DND-41 (cell line): ENCODE measurements around the gene ARIH1.

Source experiments
- EZH2 ChIP-seq: IDR thresholded peaks from 3 replicates; pipeline ENCODE4 v1.6.1; 2012; ENCODE audit warnings: borderline replicate concordance, low read depth, mild to moderate bottlenecking, moderate library complexity, low read length, inconsistent platforms; ENCODE audit not compliant: severe bottlenecking
- TF ChIP-seq, protein P1 (sequence below): IDR thresholded peaks from 2 replicates; pipeline ENCODE4 v1.5.1; 2012; ENCODE audit warnings: borderline replicate concordance, low read length, moderate library complexity, mild to moderate bottlenecking; ENCODE audit not compliant: poor library complexity, severe bottlenecking; ENCODE audit errors: extremely low read depth

- TF ChIP-seq, protein P1, sequence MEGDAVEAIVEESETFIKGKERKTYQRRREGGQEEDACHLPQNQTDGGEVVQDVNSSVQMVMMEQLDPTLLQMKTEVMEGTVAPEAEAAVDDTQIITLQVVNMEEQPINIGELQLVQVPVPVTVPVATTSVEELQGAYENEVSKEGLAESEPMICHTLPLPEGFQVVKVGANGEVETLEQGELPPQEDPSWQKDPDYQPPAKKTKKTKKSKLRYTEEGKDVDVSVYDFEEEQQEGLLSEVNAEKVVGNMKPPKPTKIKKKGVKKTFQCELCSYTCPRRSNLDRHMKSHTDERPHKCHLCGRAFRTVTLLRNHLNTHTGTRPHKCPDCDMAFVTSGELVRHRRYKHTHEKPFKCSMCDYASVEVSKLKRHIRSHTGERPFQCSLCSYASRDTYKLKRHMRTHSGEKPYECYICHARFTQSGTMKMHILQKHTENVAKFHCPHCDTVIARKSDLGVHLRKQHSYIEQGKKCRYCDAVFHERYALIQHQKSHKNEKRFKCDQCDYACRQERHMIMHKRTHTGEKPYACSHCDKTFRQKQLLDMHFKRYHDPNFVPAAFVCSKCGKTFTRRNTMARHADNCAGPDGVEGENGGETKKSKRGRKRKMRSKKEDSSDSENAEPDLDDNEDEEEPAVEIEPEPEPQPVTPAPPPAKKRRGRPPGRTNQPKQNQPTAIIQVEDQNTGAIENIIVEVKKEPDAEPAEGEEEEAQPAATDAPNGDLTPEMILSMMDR = no peak
- no peak for TF ChIP-seq EZH2
Observed at GRCh38 chr15:72515591-72516389, 41.7 kb downstream of the ARIH1 start.
